ENCODE measurements around the gene CARD14. TPM values are rescaled to one million over a fixed set of nuclear protein-coding genes. Genes with fewer than 3 reads are reported as not detected.
"Not testable (repeated sequence)": the region's sequence is repeated elsewhere in the genome, so short reads cannot be mapped to it uniquely, and the experiment has no call there.

CARD14 gene
- total RNA-seq, 1 donor from 2014 or later, result not detected

- DNase-seq, result no peak
- Mint-ChIP-seq H3K9me3 (no peaks in the 10 kb centered on the region), H3K36me3 (ENCODE audit: low read depth) (no peaks in the 10 kb centered on the region), H3K4me1 (peaks cover 62% of the 10 kb centered on the region), H3K27me3 (no peaks in the 10 kb centered on the region), H3K4me3 (no peak overlapping the region), H3K27ac (peak overlapping the region; percentile 95)
- intact Hi-C loops (cut with micrococcal nuclease), result loop anchor here (10.0 kb wide), 2 partner anchors 261 to 421 kb away; partner anchors contain the start of gene CBX4
These were observed 86.2 kb downstream of the CARD14 start for GRCh38 chr17:80256034-80256350.

GRCh38 chr17:80257716-80258213 lies 87.9 kb downstream of the CARD14 start:
- DNase-seq, result peak; percentile 55
- peak overlapping the region; percentile 87 for H3K4me3 Mint-ChIP-seq
- intact Hi-C loops (cut with micrococcal nuclease), result loop anchor here (10.0 kb wide), 2 partner anchors 263 to 423 kb away; partner anchors contain the start of gene CBX4
- no peaks in the 10 kb centered on the region for H3K36me3 Mint-ChIP-seq (ENCODE audit: low read depth)
- H3K27me3 Mint-ChIP-seq, result no peaks in the 10 kb centered on the region
- peaks cover 65% of the 10 kb centered on the region for H3K4me1 Mint-ChIP-seq
- no peaks in the 10 kb centered on the region for H3K9me3 Mint-ChIP-seq
- peak overlapping the region; percentile 98 for H3K27ac Mint-ChIP-seq

- intact Hi-C loops (cut with micrococcal nuclease), result loop anchor here (10.0 kb wide), 2 partner anchors 263 to 423 kb away; partner anchors contain the start of gene CBX4
- peaks cover 60% of the 10 kb centered on the region for H3K4me1 Mint-ChIP-seq
- not testable (repeated sequence) for DNase-seq; H3K9me3 Mint-ChIP-seq; H3K36me3 Mint-ChIP-seq (ENCODE audit: low read depth); H3K27me3 Mint-ChIP-seq
- H3K27ac Mint-ChIP-seq, result peak overlapping the region; percentile 98
- peak overlapping the region; percentile 87 for H3K4me3 Mint-ChIP-seq
These were observed 88.5 kb downstream of the CARD14 start for GRCh38 chr17:80258296-80258695.

Other genes with a start within 250 kb of the CARD14 start
- 1.4 and 1.9 TPM in 2 replicates for gene TBC1D16, start 134.2 kb upstream of the CARD14 start, total RNA-seq
- 0.37 and 0.54 TPM in 2 replicates for gene CCDC40, start 133.4 kb upstream of the CARD14 start, total RNA-seq
- gene GAA, start 68.4 kb upstream of the CARD14 start, total RNA-seq, result 17.9 and 20.7 TPM in 2 replicates
- 190 and 192 TPM in 2 replicates for gene EIF4A3, start 22.9 kb upstream of the CARD14 start, total RNA-seq
- 20.5 and 22.5 TPM in 2 replicates for gene SGSH, start 50.3 kb downstream of the CARD14 start, total RNA-seq
- 4.3 and 6.2 TPM in 2 replicates for gene SLC26A11, start 50.4 kb downstream of the CARD14 start, total RNA-seq
- 238 and 264 TPM in 2 replicates for gene RNF213, start 90.8 kb downstream of the CARD14 start, total RNA-seq
- 16.3 and 16.4 TPM in 2 replicates for gene ENDOV, start 245.1 kb downstream of the CARD14 start, total RNA-seq

Measured in activated CD4-positive, alpha-beta T cell treated with anti-CD3 and anti-CD28 coated beads, Interleukin-2, amount 10 ng/mL, durations not matched to agents 24 days and 14 days (primary cell).